Activated naive CD4-positive, alpha-beta T cell treated with anti-CD3 and anti-CD28 coated beads for 36 hours (primary cell): ENCODE results near the gene SNU13. TPM values are rescaled to one million over a fixed set of nuclear protein-coding genes. Genes with fewer than 3 reads are reported as not detected.
"Not testable (repeated sequence)": the region's sequence is repeated elsewhere in the genome, so short reads cannot be mapped to it uniquely, and the experiment has no call there.

ENCODE experiments used
- CTCF ChIA-PET: fragments of 350-600 bp; sonication (Branson Sonifier 250); formaldehyde crosslinking; loops from one replicate; lab custom pipeline; 2021; ENCODE audit warnings: antibody characterized with exemption; lab: Charles Lee
- DNase-seq: peaks from one replicate; pipeline ENCODE4 v3.0.0-alpha.2; 2020
- H3K27ac Mint-ChIP-seq: one replicate; pipeline ENCODE4 v1.8.0; 2021; ENCODE audit warnings: mild to moderate bottlenecking, mixed read lengths
- H3K27me3 Mint-ChIP-seq: one replicate; pipeline ENCODE4 v1.8.0; 2021; ENCODE audit warnings: low read depth, mixed read lengths
- H3K36me3 Mint-ChIP-seq: one replicate; pipeline ENCODE4 v1.8.0; 2021; ENCODE audit warnings: low read depth, mixed read lengths
- H3K4me1 Mint-ChIP-seq: one replicate; pipeline ENCODE4 v1.8.0; 2021; ENCODE audit warnings: low read depth, mixed read lengths
- H3K4me3 Mint-ChIP-seq: one replicate; pipeline ENCODE4 v1.8.0; 2021; ENCODE audit warnings: mild to moderate bottlenecking, moderate library complexity, mixed read lengths
- H3K9me3 Mint-ChIP-seq: one replicate; pipeline ENCODE4 v1.8.0; 2021; ENCODE audit warnings: mixed read lengths
- intact Hi-C: fragments of 100-400 bp; cut with micrococcal nuclease; formaldehyde crosslinking; loops from one replicate; pipeline ENCODE4 v1.15.1; 2023
- total RNA-seq, 2 experiments: library from RNA; stranded (reverse); gene quantifications; one replicate each; pipeline ENCODE4 v1.2.3, GENCODE V29; 2021

The SNU13 gene
- total RNA-seq, 2 experiments from 2014 or later, result 265 to 277 TPM

- Mint-ChIP-seq H3K27me3 (no peaks in the 10 kb centered on the region), H3K27ac (peak overlapping the region; percentile 77), H3K4me3 (peak overlapping the region; percentile 30), H3K36me3 (peaks cover 2% of the 10 kb centered on the region), H3K9me3 (no peaks in the 10 kb centered on the region), H3K4me1 (peaks cover 9% of the 10 kb centered on the region)
- peak; percentile 97 for DNase-seq
- intact Hi-C loops, result loop anchor here (1.0 to 5.0 kb wide), 7 partner anchors 85 to 745 kb away; partner anchors contain the start of gene CCDC134
- CTCF ChIA-PET, result interaction anchor here (0.5 to 3.5 kb wide), 50 partner anchors 9 to 382 kb away, joined by 3 to 37 read pairs (median 4); partner anchors contain the start of genes CCDC134, CENPM, SMDT1 and SNU13
Measured at GRCh38 chr22:41697126-41697775, 8.6 kb upstream of the SNU13 start.

- peaks cover 2% of the 10 kb centered on the region for H3K36me3 Mint-ChIP-seq
- no peak overlapping the region for H3K4me3 Mint-ChIP-seq
- H3K9me3 Mint-ChIP-seq, result no peaks in the 10 kb centered on the region
- intact Hi-C loops, result loop anchor here (1.0 to 5.0 kb wide), 7 partner anchors 86 to 746 kb away; partner anchors contain the start of gene CCDC134
- peaks cover 9% of the 10 kb centered on the region for H3K4me1 Mint-ChIP-seq
- no peak for DNase-seq
- CTCF ChIA-PET, result interaction anchor here (0.5 to 3.5 kb wide), 47 partner anchors 8 to 383 kb away, joined by 3 to 37 read pairs (median 5); partner anchors contain the start of genes CCDC134, CENPM, SMDT1 and SNU13
- H3K27ac Mint-ChIP-seq, result peak overlapping the region; percentile 77
- H3K27me3 Mint-ChIP-seq, result no peaks in the 10 kb centered on the region
Measured at GRCh38 chr22:41696703-41697102, 8.0 kb upstream of the SNU13 start.

- Mint-ChIP-seq H3K27me3 (no peaks in the 10 kb centered on the region), H3K9me3 (no peaks in the 10 kb centered on the region), H3K27ac (no peak overlapping the region), H3K36me3 (peaks cover 7% of the 10 kb centered on the region), H3K4me3 (no peak overlapping the region), H3K4me1 (peaks cover 15% of the 10 kb centered on the region)
- intact Hi-C loops, result loop anchor here (5.0 kb wide), 4 partner anchors 87 to 747 kb away; partner anchors contain the start of gene CCDC134
- no peak for DNase-seq
- CTCF ChIA-PET, result no interaction called here
Measured at GRCh38 chr22:41695211-41695610, 6.5 kb upstream of the SNU13 start.

GRCh38 chr22:41690476-41690875, 1.8 kb upstream of the SNU13 start:
- CTCF ChIA-PET, result no interaction called here
- no peaks in the 10 kb centered on the region for H3K27me3 Mint-ChIP-seq
- peaks cover 17% of the 10 kb centered on the region for H3K36me3 Mint-ChIP-seq
- H3K4me3 Mint-ChIP-seq, result peak overlapping the region; percentile 97
- H3K4me1 Mint-ChIP-seq, result peaks cover 30% of the 10 kb centered on the region
- intact Hi-C loops, result no loop called here
- DNase-seq, result no peak
- peak overlapping the region; percentile 97 for H3K27ac Mint-ChIP-seq
- no peaks in the 10 kb centered on the region for H3K9me3 Mint-ChIP-seq

GRCh38 chr22:41687901-41688364, 734 bp downstream of the SNU13 start:
- H3K36me3 Mint-ChIP-seq, result peaks cover 17% of the 10 kb centered on the region
- peak overlapping the region; percentile 97 for H3K4me3 Mint-ChIP-seq
- peaks cover 42% of the 10 kb centered on the region for H3K4me1 Mint-ChIP-seq
- no peaks in the 10 kb centered on the region for H3K9me3 Mint-ChIP-seq
- intact Hi-C loops, result loop anchor here (1.0 to 5.0 kb wide), 4 partner anchors 67 to 403 kb away; partner anchors contain the start of genes DESI1, NAGA, NDUFA6 and PHETA2
- peak; percentile 27 for DNase-seq
- CTCF ChIA-PET, result interaction anchor here (2.8 to 3.1 kb wide), 2 partner anchors 10 to 21 kb away, joined by 17 to 29 read pairs; partner anchors contain the start of gene MEI1
- H3K27me3 Mint-ChIP-seq, result no peaks in the 10 kb centered on the region
- peak overlapping the region; percentile 97 for H3K27ac Mint-ChIP-seq

- H3K36me3 Mint-ChIP-seq, result peaks cover 20% of the 10 kb centered on the region
- intact Hi-C loops, result loop anchor here (5.0 kb wide), 1 partner anchor 385 kb away; the partner anchor contains the start of genes NAGA and PHETA2
- H3K27ac Mint-ChIP-seq, result peak overlapping the region; percentile 97
- DNase-seq, H3K9me3 Mint-ChIP-seq, H3K27me3 Mint-ChIP-seq: not testable (repeated sequence)
- H3K4me1 Mint-ChIP-seq, result peaks cover 49% of the 10 kb centered on the region
- peak overlapping the region; percentile 97 for H3K4me3 Mint-ChIP-seq
- CTCF ChIA-PET, result interaction anchor here (0.6 to 3.1 kb wide), 4 partner anchors 10 to 20 kb away, joined by 4 to 29 read pairs (median 10); partner anchors contain the start of gene MEI1
Measured at GRCh38 chr22:41686890-41687289, 1.8 kb downstream of the SNU13 start.

- H3K4me3 Mint-ChIP-seq, result peak overlapping the region; percentile 13
- no peak overlapping the region for H3K27ac Mint-ChIP-seq
- H3K9me3 Mint-ChIP-seq, result no peaks in the 10 kb centered on the region
- CTCF ChIA-PET, result no interaction called here
- no peaks in the 10 kb centered on the region for H3K27me3 Mint-ChIP-seq
- H3K4me1 Mint-ChIP-seq, result peaks cover 48% of the 10 kb centered on the region
- peaks cover 23% of the 10 kb centered on the region for H3K36me3 Mint-ChIP-seq
- no peak for DNase-seq
- intact Hi-C loops, result no loop called here
Measured at GRCh38 chr22:41684194-41684593, 4.5 kb downstream of the SNU13 start.

- CTCF ChIA-PET, result no interaction called here
- peak overlapping the region; percentile 92 for H3K4me3 Mint-ChIP-seq
- H3K27ac Mint-ChIP-seq, result peak overlapping the region; percentile 90
- H3K27me3 Mint-ChIP-seq, result no peaks in the 10 kb centered on the region
- H3K36me3 Mint-ChIP-seq, result peaks cover 23% of the 10 kb centered on the region
- H3K4me1 Mint-ChIP-seq, result peaks cover 46% of the 10 kb centered on the region
- intact Hi-C loops, result loop anchor here (2.0 kb wide), 1 partner anchor 17 kb away; no protein-coding TSS in a partner anchor
- no peak for DNase-seq
- no peaks in the 10 kb centered on the region for H3K9me3 Mint-ChIP-seq
Measured at GRCh38 chr22:41683616-41684015, 5.1 kb downstream of the SNU13 start.

- Mint-ChIP-seq H3K27me3 (no peaks in the 10 kb centered on the region), H3K9me3 (no peaks in the 10 kb centered on the region), H3K4me3 (peak overlapping the region; percentile 92), H3K36me3 (peaks cover 27% of the 10 kb centered on the region), H3K27ac (peak overlapping the region; percentile 90), H3K4me1 (peaks cover 51% of the 10 kb centered on the region)
- DNase-seq, result no peak
- intact Hi-C loops, result loop anchor here (2.0 kb wide), 1 partner anchor 16 kb away; no protein-coding TSS in a partner anchor
- CTCF ChIA-PET, result no interaction called here
Measured at GRCh38 chr22:41683052-41683451, 5.6 kb downstream of the SNU13 start.

GRCh38 chr22:41682033-41682807, 6.4 kb downstream of the SNU13 start:
- CTCF ChIA-PET, result no interaction called here
- H3K27ac Mint-ChIP-seq, result peak overlapping the region; percentile 90
- intact Hi-C loops, result loop anchor here (2.0 kb wide), 1 partner anchor 15 kb away; no protein-coding TSS in a partner anchor
- H3K4me3 Mint-ChIP-seq, result peak overlapping the region; percentile 92
- peak; percentile 89 for DNase-seq
- peaks cover 22% of the 10 kb centered on the region for H3K36me3 Mint-ChIP-seq
- peaks cover 43% of the 10 kb centered on the region for H3K4me1 Mint-ChIP-seq
- no peaks in the 10 kb centered on the region for H3K9me3 Mint-ChIP-seq
- no peaks in the 10 kb centered on the region for H3K27me3 Mint-ChIP-seq

- Mint-ChIP-seq H3K9me3 (no peaks in the 10 kb centered on the region), H3K27me3 (no peaks in the 10 kb centered on the region), H3K4me3 (peak overlapping the region; percentile 92), H3K36me3 (peaks cover 21% of the 10 kb centered on the region), H3K4me1 (peaks cover 40% of the 10 kb centered on the region), H3K27ac (no peak overlapping the region)
- no peak for DNase-seq
- intact Hi-C loops, result loop anchor here (2.0 kb wide), 1 partner anchor 15 kb away; no protein-coding TSS in a partner anchor
- CTCF ChIA-PET, result no interaction called here
Measured at GRCh38 chr22:41681616-41682015, 7.1 kb downstream of the SNU13 start.

GRCh38 chr22:41676134-41676533, 12.5 kb downstream of the SNU13 start:
- peaks cover 33% of the 10 kb centered on the region for H3K36me3 Mint-ChIP-seq
- H3K9me3 Mint-ChIP-seq, result no peaks in the 10 kb centered on the region
- intact Hi-C loops, result no loop called here
- no peaks in the 10 kb centered on the region for H3K27me3 Mint-ChIP-seq
- no peak for DNase-seq
- H3K4me3 Mint-ChIP-seq, result no peak overlapping the region
- CTCF ChIA-PET, result interaction anchor here (2.2 kb wide), 1 partner anchor 9 kb away, joined by 8 read pairs; no protein-coding TSS in a partner anchor
- H3K27ac Mint-ChIP-seq, result no peak overlapping the region
- peaks cover 16% of the 10 kb centered on the region for H3K4me1 Mint-ChIP-seq
